PC-3 (cell line): ENCODE measurements around the gene PDGFB.

ENCODE experiments used
- CTCF ChIP-seq: fragments of 300-600 bp; sonication (generic); conservative IDR thresholded peaks from 2 replicates; pipeline ENCODE4 v1.5.1; 2017; ENCODE audit warnings: antibody characterized with exemption, low read depth, mild to moderate bottlenecking, low read length
- EZH2 ChIP-seq: fragments of 300-600 bp; sonication (generic); IDR thresholded peaks from one replicate; pipeline ENCODE4 v1.6.1; 2017; ENCODE audit warnings: antibody characterized with exemption, mild to moderate bottlenecking, low read length; ENCODE audit not compliant: unreplicated experiment
- EZH2phosphoT487 ChIP-seq: fragments of 300-600 bp; sonication (generic); IDR thresholded peaks from 2 replicates; pipeline ENCODE4 v1.6.1; 2018; ENCODE audit warnings: mild to moderate bottlenecking, antibody characterized with exemption, low read length, borderline replicate concordance

DNA sequence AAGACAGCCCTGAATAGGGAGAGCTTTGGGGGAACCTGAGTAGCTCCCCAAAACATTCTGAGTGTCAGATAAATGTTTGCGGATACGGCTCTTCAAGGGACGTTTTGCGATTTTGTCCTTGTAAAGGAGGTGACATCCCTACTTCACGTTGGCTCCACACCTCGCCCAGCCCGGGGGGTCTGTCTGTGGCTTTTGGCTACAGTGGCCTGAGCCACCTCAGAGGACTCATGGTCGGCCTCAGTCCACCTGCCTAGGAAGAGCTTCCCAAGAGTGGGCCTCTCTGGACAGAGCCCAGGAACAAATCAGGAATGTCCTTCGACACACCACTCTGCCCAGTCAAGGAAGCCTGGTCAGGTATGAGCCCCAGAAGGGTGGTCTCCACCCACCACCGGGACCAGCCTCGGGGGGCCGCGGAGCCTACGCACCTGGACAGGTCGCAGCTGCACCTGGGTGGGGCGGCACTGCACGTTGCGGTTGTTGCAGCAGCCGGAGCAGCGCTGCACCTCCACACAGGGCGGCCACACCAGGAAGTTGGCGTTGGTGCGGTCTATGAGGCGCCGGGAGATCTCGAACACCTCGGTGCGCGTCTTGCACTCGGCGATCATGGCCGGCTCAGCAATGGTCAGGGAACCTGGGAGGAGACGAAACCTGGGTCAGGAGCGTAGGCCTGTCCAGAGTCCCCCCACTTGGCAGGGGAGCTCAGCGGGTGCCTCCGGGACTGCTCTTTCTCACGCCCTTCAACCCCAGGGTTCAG, 13.4 kb downstream of the PDGFB start:
- TF ChIP-seq EZH2 (no peak), EZH2phosphoT487 (no peak), CTCF (no peak)
